Pulmonary artery endothelial cell (primary cell): ENCODE data around the gene TFEB. TPM values are rescaled to one million over a fixed set of nuclear protein-coding genes. Genes with fewer than 3 reads are reported as not detected.

Experiments used
- DNase-seq: peaks from one replicate; pipeline ENCODE4 v3.0.0-alpha.2; 2011; ENCODE audit warnings: low read depth, low spot score
- total RNA-seq: library from RNA; depleted of rRNA; stranded (reverse); fragments of >200 nt; gene quantifications from 2 replicates; pipeline ENCODE4 v1.2.3, GENCODE V29; 2014

TFEB gene
- total RNA-seq, 1 donor from 2014 or later, result 3.8 TPM

- no peak for DNase-seq
Measured at GRCh38 chr6:41739041-41739440, 3.6 kb upstream of the TFEB start.

- no peak for DNase-seq
Measured at GRCh38 chr6:41737591-41738130, 2.3 kb upstream of the TFEB start.

- DNase-seq, result no peak
Measured at GRCh38 chr6:41736800-41737555, 1.6 kb upstream of the TFEB start.

- no peak for DNase-seq
Measured at GRCh38 chr6:41736186-41736733, 852 bp upstream of the TFEB start.

GRCh38 chr6:41734666-41735426 is 562 bp downstream of the TFEB start:
- peak; percentile 26 for DNase-seq

- DNase-seq, result no peak
Measured at GRCh38 chr6:41733707-41734665, 1.4 kb downstream of the TFEB start.

GRCh38 chr6:41733360-41733706 is 2.1 kb downstream of the TFEB start:
- no peak for DNase-seq

- DNase-seq, result no peak
Measured at GRCh38 chr6:41732591-41733359, 2.6 kb downstream of the TFEB start.

GRCh38 chr6:41732149-41732548 is 3.3 kb downstream of the TFEB start:
- no peak for DNase-seq

- no peak for DNase-seq
Measured at GRCh38 chr6:41731561-41732086, 3.8 kb downstream of the TFEB start.

- DNase-seq, result no peak
Measured at GRCh38 chr6:41730531-41731436, 4.6 kb downstream of the TFEB start.

- DNase-seq, result no peak
Measured at GRCh38 chr6:41729624-41730023, 5.8 kb downstream of the TFEB start.

- DNase-seq, result no peak
Measured at GRCh38 chr6:41728954-41729353, 6.5 kb downstream of the TFEB start.

- no peak for DNase-seq
Measured at GRCh38 chr6:41728073-41728936, 7.1 kb downstream of the TFEB start.

GRCh38 chr6:41727705-41728072 is 7.7 kb downstream of the TFEB start:
- DNase-seq, result no peak

GRCh38 chr6:41726876-41727275 is 8.5 kb downstream of the TFEB start:
- no peak for DNase-seq

GRCh38 chr6:41724586-41725501 is 10.6 kb downstream of the TFEB start:
- no peak for DNase-seq
